ENCODE data around the gene TTC7B.

The TTC7B gene

DNA sequence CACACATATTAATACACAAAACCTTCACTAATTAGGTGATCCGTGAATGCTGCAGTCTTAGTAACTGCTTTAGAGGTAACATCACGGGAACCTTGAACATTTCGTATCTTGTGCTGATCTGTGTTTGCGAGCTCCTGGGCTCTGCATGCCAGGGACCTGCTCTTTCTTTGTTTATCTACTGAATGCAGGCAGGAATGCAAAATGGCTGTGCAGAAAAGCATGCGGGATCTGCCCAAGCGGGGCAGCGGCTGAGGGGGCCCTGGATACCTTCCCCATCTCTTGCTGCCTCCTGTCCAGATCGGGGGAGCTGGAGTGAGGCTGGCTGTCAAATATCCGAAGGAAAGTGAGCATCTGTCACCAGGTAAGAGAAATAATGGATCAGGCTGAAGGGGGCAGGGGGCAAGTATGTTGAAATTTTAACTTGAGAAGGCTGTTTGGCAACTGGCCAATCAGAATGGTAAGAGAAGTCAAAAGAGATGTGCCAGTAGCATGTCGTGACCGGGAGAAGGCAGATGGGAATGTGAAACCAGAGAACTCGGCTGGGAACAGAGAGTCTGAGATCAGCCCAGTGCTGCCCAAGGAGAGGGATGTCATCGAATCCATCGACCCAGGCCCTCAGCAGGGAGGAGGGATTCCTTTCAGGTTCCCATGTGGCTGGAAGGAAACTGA is 191.4 kb downstream of the TTC7B start:
- TF ChIP-seq, protein P1, sequence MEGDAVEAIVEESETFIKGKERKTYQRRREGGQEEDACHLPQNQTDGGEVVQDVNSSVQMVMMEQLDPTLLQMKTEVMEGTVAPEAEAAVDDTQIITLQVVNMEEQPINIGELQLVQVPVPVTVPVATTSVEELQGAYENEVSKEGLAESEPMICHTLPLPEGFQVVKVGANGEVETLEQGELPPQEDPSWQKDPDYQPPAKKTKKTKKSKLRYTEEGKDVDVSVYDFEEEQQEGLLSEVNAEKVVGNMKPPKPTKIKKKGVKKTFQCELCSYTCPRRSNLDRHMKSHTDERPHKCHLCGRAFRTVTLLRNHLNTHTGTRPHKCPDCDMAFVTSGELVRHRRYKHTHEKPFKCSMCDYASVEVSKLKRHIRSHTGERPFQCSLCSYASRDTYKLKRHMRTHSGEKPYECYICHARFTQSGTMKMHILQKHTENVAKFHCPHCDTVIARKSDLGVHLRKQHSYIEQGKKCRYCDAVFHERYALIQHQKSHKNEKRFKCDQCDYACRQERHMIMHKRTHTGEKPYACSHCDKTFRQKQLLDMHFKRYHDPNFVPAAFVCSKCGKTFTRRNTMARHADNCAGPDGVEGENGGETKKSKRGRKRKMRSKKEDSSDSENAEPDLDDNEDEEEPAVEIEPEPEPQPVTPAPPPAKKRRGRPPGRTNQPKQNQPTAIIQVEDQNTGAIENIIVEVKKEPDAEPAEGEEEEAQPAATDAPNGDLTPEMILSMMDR (conservative IDR thresholded peaks at IDR 0.05; ENCODE audit: low read depth, low read length), result no peak
- Histone ChIP-seq H3K4me1 (ENCODE audit: low read depth, poor library complexity, severe bottlenecking) (peaks cover 13% of the 10 kb centered on the region), H3K4me2 (no peak overlapping the region), H2AFZ (ENCODE audit: low read depth) (no peak overlapping the region), H3K4me3 (IDR thresholded peaks at IDR 0.05; ENCODE audit: insufficient read depth, low read depth, low read length) (no peak overlapping the region), H3K79me2 (ENCODE audit: insufficient read depth, low read depth) (no peaks in the 10 kb centered on the region), H4K20me1 (ENCODE audit: insufficient read depth) (no peaks in the 10 kb centered on the region), H3K9ac (no peak overlapping the region), H3K27ac (no peak overlapping the region), H3K36me3 (ENCODE audit: insufficient read depth) (no peaks in the 10 kb centered on the region), H3K27me3 (ENCODE audit: insufficient read depth, low read depth) (no peaks in the 10 kb centered on the region)

DNA sequence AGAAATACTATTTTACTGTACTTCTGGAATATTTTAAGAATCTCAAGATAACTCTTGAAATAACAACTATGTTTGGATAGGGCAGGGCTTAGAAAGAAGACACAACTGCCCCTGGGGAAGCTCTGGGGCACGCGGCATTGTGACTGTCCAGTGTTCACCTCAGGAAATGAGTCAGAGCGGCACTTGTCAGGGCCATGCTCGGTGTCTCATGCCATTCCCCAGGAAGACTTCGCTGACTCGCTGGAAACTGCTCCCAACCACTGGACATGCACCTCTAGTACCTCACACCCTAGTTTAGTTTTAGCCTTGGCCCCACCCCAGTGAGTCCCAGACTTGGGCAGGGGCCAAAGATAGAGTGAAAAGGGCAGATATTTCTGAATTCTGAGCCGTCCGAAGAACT is 192.0 kb downstream of the TTC7B start:
- TF ChIP-seq, protein P1 (conservative IDR thresholded peaks at IDR 0.05; ENCODE audit: low read depth, low read length), result no peak
- H3K4me3 ChIP-seq (IDR thresholded peaks at IDR 0.05; ENCODE audit: insufficient read depth, low read depth, low read length), result no peak overlapping the region
- no peaks in the 10 kb centered on the region for H3K79me2 ChIP-seq (ENCODE audit: insufficient read depth, low read depth)
- H3K27ac ChIP-seq, result no peak overlapping the region
- no peak overlapping the region for H2AFZ ChIP-seq (ENCODE audit: low read depth)
- no peaks in the 10 kb centered on the region for H3K27me3 ChIP-seq (ENCODE audit: insufficient read depth, low read depth)
- no peaks in the 10 kb centered on the region for H4K20me1 ChIP-seq (ENCODE audit: insufficient read depth)
- H3K4me1 ChIP-seq (ENCODE audit: low read depth, poor library complexity, severe bottlenecking), result peaks cover 6% of the 10 kb centered on the region
- H3K4me2 ChIP-seq, result no peak overlapping the region
- no peak overlapping the region for H3K9ac ChIP-seq
- H3K36me3 ChIP-seq (ENCODE audit: insufficient read depth), result no peaks in the 10 kb centered on the region

DNA sequence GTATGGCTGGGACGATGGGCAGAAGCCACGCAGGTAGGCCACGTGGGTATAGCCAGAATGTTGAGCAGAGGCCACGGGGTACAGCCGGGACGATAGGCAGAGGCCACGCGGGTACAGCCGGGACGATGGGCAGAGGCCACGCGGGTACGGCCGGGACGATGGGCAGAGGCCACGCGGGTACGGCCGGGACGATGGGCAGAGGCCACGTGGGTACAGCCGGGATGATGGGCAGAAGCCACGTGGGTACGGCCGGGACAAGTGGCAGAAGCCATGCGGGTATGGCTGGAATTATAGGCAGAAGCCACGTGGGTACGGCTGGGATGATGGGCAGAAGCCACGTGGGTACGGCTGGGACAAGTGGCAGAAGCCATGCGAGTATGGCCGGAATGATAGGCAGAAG is 195.0 kb downstream of the TTC7B start:
- no peaks in the 10 kb centered on the region for H4K20me1 ChIP-seq (ENCODE audit: insufficient read depth)
- H3K36me3 ChIP-seq (ENCODE audit: insufficient read depth), result no peaks in the 10 kb centered on the region
- no peak overlapping the region for H3K4me3 ChIP-seq (IDR thresholded peaks at IDR 0.05; ENCODE audit: insufficient read depth, low read depth, low read length)
- H3K27me3 ChIP-seq (ENCODE audit: insufficient read depth, low read depth), result no peaks in the 10 kb centered on the region
- H2AFZ ChIP-seq (ENCODE audit: low read depth), result no peak overlapping the region
- H3K4me2 ChIP-seq, result no peak overlapping the region
- H3K9ac ChIP-seq, result no peak overlapping the region
- no peak overlapping the region for H3K27ac ChIP-seq
- no peaks in the 10 kb centered on the region for H3K79me2 ChIP-seq (ENCODE audit: insufficient read depth, low read depth)
- TF ChIP-seq, protein P1 (conservative IDR thresholded peaks at IDR 0.05; ENCODE audit: low read depth, low read length), result no peak
- H3K4me1 ChIP-seq (ENCODE audit: low read depth, poor library complexity, severe bottlenecking), result no peaks in the 10 kb centered on the region

DNA sequence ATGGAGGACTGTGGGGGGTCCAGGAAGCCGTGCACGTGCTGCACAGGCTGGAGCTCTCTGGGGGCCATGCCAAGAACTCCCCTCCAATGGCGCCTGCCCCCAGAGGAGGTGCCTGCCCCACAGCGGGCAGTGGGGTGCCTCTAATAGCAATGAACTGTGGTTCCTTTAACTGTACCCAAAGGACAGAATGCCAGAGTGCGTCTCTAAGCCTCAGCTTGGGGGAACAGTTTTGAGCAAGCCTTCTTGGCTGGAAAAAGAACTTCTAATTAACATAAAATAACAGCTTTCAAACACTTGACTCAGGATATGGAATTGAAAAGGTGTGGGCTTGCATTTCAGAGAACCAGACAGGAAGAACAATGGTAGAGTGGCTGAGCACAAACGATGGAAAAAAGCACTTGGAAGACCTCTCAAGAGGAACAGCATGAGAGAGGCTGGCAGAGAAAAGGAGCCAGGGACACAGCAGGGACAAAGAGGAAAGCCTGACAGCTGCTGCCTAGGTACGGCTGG is 195.6 kb downstream of the TTC7B start:
- Histone ChIP-seq H4K20me1 (ENCODE audit: insufficient read depth) (no peaks in the 10 kb centered on the region), H3K27me3 (ENCODE audit: insufficient read depth, low read depth) (no peaks in the 10 kb centered on the region), H3K36me3 (ENCODE audit: insufficient read depth) (no peaks in the 10 kb centered on the region), H3K4me3 (IDR thresholded peaks at IDR 0.05; ENCODE audit: insufficient read depth, low read depth, low read length) (no peak overlapping the region), H3K4me1 (ENCODE audit: low read depth, poor library complexity, severe bottlenecking) (no peaks in the 10 kb centered on the region), H2AFZ (ENCODE audit: low read depth) (no peak overlapping the region), H3K4me2 (no peak overlapping the region), H3K79me2 (ENCODE audit: insufficient read depth, low read depth) (no peaks in the 10 kb centered on the region), H3K27ac (no peak overlapping the region), H3K9ac (no peak overlapping the region)
- TF ChIP-seq, protein P1 (conservative IDR thresholded peaks at IDR 0.05; ENCODE audit: low read depth, low read length), result no peak

All from KMS-11 (cell line).